Esophagus muscularis mucosa (tissue), 4 donors: Measurements from ENCODE around the gene ATP5PD.

Experiments used
- CTCF ChIP-seq, 3 experiments: fragments of 200-600 bp in 2 of 3; fragments of 450-650 bp in 1 of 3; sonication (generic) in 2 of 3; IDR thresholded peaks; one replicate each; pipeline ENCODE4 v1.5.1; 2017 to 2019; ENCODE audit warnings: antibody characterized with exemption in 3 of 3, mild to moderate bottlenecking in 2 of 3, moderate library complexity in 1 of 3
- EP300 ChIP-seq: sonication (generic); formaldehyde crosslinking; IDR thresholded peaks from one replicate; pipeline ENCODE4 v1.6.1; 2017; ENCODE audit warnings: antibody characterized with exemption
- POLR2A ChIP-seq: fragments of 450-650 bp; IDR thresholded peaks from one replicate; pipeline ENCODE4 v1.6.1; 2017; ENCODE audit warnings: antibody characterized with exemption, moderate library complexity, mild to moderate bottlenecking, low read depth
- POLR2AphosphoS5 ChIP-seq, 2 donors: sonication (generic); formaldehyde crosslinking; IDR thresholded peaks; one replicate each; pipeline ENCODE4 v1.6.1; 2017; ENCODE audit warnings: antibody characterized with exemption in 2 of 2

DNA sequence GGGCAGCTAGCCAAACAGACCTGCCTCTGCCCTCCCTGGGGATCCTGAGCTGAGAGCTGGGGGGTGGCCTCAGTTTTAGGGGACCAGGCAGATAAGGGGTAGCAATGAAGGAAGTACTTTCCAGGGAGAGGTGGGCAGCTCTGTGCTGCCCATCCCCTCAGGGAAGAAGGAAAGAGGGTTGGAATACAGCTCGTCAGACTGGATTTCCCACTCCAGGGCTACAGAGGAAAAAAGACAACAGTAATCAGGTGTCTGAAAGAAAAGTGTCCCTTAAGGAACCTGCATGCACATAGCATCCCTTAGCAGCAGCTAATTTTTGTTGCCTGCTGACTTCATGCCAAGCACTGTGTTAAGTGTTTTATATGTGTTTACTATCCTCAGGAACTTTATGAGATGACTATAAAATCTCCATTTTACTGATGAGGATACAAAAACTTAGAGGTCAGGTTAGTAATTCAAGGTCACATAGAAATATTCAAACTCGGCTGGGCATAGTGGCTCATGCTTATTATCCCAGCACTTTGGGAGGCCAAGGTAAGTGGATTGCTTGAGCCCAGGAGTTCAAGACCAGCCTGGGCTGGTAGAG, 37.5 kb downstream of the ATP5PD start:
- TF ChIP-seq CTCF (IDR thresholded peaks at IDR 0.05) (no peak), POLR2A (no peak), EP300 (no peak), POLR2AphosphoS5 (IDR thresholded peaks at IDR 0.05) (no peak)
